Testis (tissue), 3 donors: ENCODE measurements around the gene NDUFA11. TPM values are rescaled to one million over a fixed set of nuclear protein-coding genes. Genes with fewer than 3 reads are reported as not detected.

Source experiments
- DNase-seq: peaks from one replicate; pipeline ENCODE4 v3.0.0-alpha.2; 2019
- H3K27ac ChIP-seq, 2 donors: fragments of 200-600 bp; sonication (generic); one replicate each; pipeline ENCODE4 v1.5.1; 2019
- H3K27me3 ChIP-seq: fragments of 200-600 bp; sonication (generic); one replicate; pipeline ENCODE4 v1.5.1; 2019
- H3K36me3 ChIP-seq: fragments of 200-600 bp; sonication (generic); one replicate; pipeline ENCODE4 v1.5.1; 2017; ENCODE audit warnings: low read depth; ENCODE audit errors: missing control alignments
- H3K4me1 ChIP-seq: fragments of 200-600 bp; sonication (generic); one replicate; pipeline ENCODE4 v1.5.1; 2019
- H3K4me3 ChIP-seq, 2 donors: fragments of 200-600 bp; sonication (generic); one replicate each; pipeline ENCODE4 v1.5.1; 2017 to 2019
- H3K9me3 ChIP-seq: fragments of 200-600 bp; sonication (generic); one replicate; pipeline ENCODE4 v1.5.1; 2017
- POLR2A ChIP-seq: fragments of 450-650 bp; IDR thresholded peaks from one replicate; pipeline ENCODE4 v1.6.1; 2017; ENCODE audit warnings: antibody characterized with exemption, mild to moderate bottlenecking, moderate library complexity
- WGBS, 2 donors: methylation state at CpG; one replicate each; pipeline ENCODE4 v1.1.5; 2018; 5-methylcytosine and 5-hydroxymethylcytosine counted together
- intact Hi-C: fragments of 100-400 bp; cut with DNase I; formaldehyde crosslinking; loops from one replicate; pipeline ENCODE4 v1.15.1; 2023; ENCODE audit warnings: low total_unique reads
- polyA plus RNA-seq: library from polyadenylated mRNA; stranded (reverse); fragments of 350-450 nt; fragmentation: Illumina TruSeq; extraction: RNeasy Lipid Tissue Mini Kit (QIAGEN cat#74804); gene quantifications from one replicate; pipeline ENCODE4 v1.2.3, GENCODE V29; 2014; ENCODE audit warnings: low read depth, low replicate concordance; ENCODE audit not compliant: insufficient read depth
- total RNA-seq, 2 donors: library from RNA; depleted of rRNA; stranded (reverse); fragments of >200 nt; gene quantifications; one replicate each; pipeline ENCODE4 v1.2.3, GENCODE V29; 2016
- TF ChIP-seq, protein P1 (sequence below), 3 experiments: fragments of 450-650 bp in 2 of 3; fragments of 200-600 bp in 1 of 3; sonication (generic) in 1 of 3; IDR thresholded peaks; one replicate each; pipeline ENCODE4 v1.5.1; 2016 to 2019; ENCODE audit warnings: antibody characterized with exemption in 3 of 3, mild to moderate bottlenecking in 2 of 3, moderate library complexity in 1 of 3

NDUFA11 gene
- total and polyA plus RNA-seq, 3 donors from 2014 or later = 167 to 194 (median 170) TPM

DNA sequence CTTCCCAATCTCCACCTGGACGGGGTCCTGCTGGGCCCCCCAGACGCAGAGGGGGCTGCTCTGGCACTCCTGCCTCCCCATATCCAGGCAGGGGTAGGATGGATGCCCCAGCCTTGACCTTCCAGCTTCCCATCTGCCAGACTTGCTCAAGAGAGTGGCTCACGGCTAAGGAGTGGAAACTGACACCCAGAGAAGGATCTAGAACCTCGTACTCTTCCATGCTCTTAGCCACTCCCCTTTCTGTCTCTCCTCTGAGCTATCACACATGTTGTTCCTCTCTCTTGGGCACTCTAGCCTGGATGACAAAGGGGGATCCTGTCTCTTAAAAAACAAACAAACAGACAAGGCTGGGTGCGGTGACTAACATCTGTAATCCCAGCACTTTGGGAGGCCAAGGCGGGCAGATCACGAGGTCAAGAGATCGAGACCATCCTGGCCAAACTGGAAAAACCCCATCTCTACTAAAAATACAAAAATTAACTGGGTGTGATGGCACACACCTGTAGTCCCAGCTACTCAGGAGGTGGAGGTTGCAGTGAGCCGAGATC, 21.1 kb downstream of the NDUFA11 start:
- intact Hi-C loops = no loop called here
- no peaks in the 10 kb centered on the region for H3K36me3 ChIP-seq
- H3K4me1 ChIP-seq = peaks cover 7% of the 10 kb centered on the region
- no peaks in the 10 kb centered on the region for H3K9me3 ChIP-seq
- H3K27me3 ChIP-seq = no peaks in the 10 kb centered on the region
- TF ChIP-seq, protein P1, sequence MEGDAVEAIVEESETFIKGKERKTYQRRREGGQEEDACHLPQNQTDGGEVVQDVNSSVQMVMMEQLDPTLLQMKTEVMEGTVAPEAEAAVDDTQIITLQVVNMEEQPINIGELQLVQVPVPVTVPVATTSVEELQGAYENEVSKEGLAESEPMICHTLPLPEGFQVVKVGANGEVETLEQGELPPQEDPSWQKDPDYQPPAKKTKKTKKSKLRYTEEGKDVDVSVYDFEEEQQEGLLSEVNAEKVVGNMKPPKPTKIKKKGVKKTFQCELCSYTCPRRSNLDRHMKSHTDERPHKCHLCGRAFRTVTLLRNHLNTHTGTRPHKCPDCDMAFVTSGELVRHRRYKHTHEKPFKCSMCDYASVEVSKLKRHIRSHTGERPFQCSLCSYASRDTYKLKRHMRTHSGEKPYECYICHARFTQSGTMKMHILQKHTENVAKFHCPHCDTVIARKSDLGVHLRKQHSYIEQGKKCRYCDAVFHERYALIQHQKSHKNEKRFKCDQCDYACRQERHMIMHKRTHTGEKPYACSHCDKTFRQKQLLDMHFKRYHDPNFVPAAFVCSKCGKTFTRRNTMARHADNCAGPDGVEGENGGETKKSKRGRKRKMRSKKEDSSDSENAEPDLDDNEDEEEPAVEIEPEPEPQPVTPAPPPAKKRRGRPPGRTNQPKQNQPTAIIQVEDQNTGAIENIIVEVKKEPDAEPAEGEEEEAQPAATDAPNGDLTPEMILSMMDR (IDR thresholded peaks at IDR 0.05) = no peak
- no peak for TF ChIP-seq POLR2A
- no peak for DNase-seq
- H3K27ac ChIP-seq = no peak overlapping the region
- 68 to 81% methylated on average over 8 to 9 of the region's 9 CpGs for WGBS, 2 donors
- H3K4me3 ChIP-seq = no peak overlapping the region

DNA sequence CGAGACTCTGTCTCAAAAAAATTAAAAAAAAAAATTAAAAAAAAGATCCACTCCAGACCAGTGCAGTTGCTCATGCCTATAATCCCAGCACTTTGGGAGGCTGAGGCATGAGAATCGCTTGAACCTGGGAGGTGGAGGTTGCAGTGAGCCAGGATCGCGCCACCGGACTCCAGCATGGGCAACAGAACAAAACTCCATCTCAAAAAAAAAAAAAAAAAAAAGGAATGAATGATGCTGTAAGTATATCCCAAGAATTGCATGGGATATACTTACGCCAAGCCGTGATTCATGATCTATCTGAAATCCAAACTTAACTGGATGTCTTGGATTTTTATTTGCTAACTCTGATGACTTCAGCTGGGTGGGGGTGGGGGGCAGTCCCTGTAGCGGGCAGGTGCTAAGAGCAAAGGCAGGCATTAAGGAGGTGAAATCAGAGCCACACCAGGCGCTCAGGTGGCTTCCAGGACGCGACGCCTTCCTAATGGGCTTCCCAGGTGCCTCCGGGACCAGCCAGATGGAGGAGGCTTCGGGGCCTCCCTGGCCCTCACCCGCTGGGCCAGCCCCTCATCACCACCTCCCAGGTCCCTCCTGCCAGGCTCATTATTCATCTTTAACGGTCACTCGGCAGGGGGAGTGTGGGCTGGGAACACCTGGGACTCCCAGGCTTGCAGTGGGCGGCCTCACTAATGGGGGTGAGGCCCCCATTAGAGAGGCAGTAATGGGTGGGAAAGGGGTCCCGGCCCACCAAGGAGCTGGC, 21.9 kb downstream of the NDUFA11 start:
- H3K27ac ChIP-seq = no peak overlapping the region
- DNase-seq = no peak
- H3K36me3 ChIP-seq = no peaks in the 10 kb centered on the region
- intact Hi-C loops = no loop called here
- WGBS, 2 donors = 69 to 71% methylated on average over 12 to 19 of the region's 19 CpGs
- H3K27me3 ChIP-seq = no peaks in the 10 kb centered on the region
- H3K4me1 ChIP-seq = peaks cover 7% of the 10 kb centered on the region
- H3K9me3 ChIP-seq = no peaks in the 10 kb centered on the region
- H3K4me3 ChIP-seq = no peak overlapping the region
- no peak for TF ChIP-seq POLR2A
- TF ChIP-seq, protein P1 (IDR thresholded peaks at IDR 0.05) = no peak

DNA sequence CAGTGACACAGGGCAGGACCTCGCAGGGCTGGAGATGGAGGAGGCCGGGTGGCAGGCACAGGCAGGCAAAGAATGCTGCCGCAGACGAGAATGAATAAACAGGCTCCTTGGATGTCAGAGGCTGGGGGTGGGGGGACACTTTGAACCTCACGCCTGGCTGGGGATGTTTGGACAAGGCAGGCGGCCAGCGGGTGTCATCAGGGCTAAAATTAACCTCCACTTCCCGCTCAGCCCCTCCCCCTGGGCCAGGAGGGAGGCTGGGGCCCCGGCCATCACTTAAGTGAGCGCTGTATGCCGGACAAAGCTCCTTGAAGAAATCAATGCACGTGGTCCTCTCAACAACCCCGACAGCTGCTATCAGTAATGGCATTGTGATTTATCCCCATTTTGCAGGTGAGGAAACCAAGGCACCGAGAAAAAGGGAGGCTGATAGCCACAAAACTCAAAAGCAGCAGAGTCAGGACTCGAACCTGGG, 22.9 kb downstream of the NDUFA11 start:
- H3K27ac ChIP-seq = no peak overlapping the region
- TF ChIP-seq, protein P1 (IDR thresholded peaks at IDR 0.05) = no peak
- TF ChIP-seq POLR2A = no peak
- H3K4me1 ChIP-seq = peaks cover 7% of the 10 kb centered on the region
- no peaks in the 10 kb centered on the region for H3K9me3 ChIP-seq
- intact Hi-C loops = no loop called here
- H3K27me3 ChIP-seq = no peaks in the 10 kb centered on the region
- DNase-seq = peak; percentile 51
- H3K4me3 ChIP-seq = no peak overlapping the region
- 40 to 43% methylated on average over 8 to 15 of the region's 15 CpGs for WGBS, 2 donors
- no peaks in the 10 kb centered on the region for H3K36me3 ChIP-seq

DNA sequence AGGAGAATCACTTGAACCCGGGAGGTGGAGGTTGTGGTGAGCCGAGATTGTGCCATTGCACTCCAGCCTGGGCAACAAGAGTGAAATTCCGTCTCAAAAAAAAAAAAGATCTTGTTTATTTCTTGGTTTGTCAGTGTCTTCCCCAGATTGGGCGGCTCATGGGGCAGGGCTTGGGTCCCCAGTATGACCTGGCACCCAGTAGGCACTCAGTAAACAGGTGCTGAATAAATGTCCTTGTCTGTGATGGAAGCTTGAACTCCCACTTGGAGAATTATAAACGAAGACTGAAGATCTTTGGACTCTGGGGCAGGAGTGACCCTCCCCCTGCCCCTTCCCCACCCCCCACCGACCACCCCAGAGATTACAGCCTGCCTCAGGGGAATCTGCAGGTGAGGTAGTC, 23.4 kb downstream of the NDUFA11 start:
- Histone ChIP-seq H3K4me3 (no peak overlapping the region), H3K9me3 (no peaks in the 10 kb centered on the region), H3K27me3 (no peaks in the 10 kb centered on the region), H3K4me1 (peaks cover 7% of the 10 kb centered on the region), H3K27ac (no peak overlapping the region), H3K36me3 (no peaks in the 10 kb centered on the region)
- no peak for DNase-seq
- TF ChIP-seq, protein P1 (IDR thresholded peaks at IDR 0.05) = no peak
- no peak for TF ChIP-seq POLR2A
- intact Hi-C loops = no loop called here
- 54 to 59% methylated on average over 6 of the region's 6 CpGs for WGBS, 2 donors

DNA sequence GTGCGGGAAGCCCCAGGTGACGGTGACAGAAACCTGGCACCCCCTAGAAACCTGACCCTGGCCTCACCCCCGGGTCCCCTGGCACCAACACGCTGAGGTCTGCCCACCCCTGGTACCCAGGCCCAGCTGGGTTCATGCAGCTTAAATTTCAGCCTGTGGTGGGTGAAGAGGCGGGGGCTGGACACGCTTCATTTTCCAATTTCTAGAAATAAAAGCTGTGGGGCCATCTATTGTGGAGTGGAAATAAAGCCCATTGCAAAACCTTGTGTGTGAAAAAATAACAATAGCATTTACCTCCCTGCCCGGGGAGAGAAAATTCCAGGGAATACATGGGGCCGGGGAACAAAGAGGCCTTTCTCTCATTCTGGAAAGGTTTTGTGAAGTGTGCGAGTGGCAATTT, 25.7 kb downstream of the NDUFA11 start:
- intact Hi-C loops = no loop called here
- DNase-seq = no peak
- no peak overlapping the region for H3K27ac ChIP-seq
- TF ChIP-seq POLR2A = no peak
- TF ChIP-seq, protein P1 (IDR thresholded peaks at IDR 0.05) = no peak
- no peaks in the 10 kb centered on the region for H3K9me3 ChIP-seq
- H3K4me3 ChIP-seq = no peak overlapping the region
- H3K27me3 ChIP-seq = no peaks in the 10 kb centered on the region
- WGBS, 2 donors = 77 to 80% methylated on average over 9 of the region's 9 CpGs
- H3K4me1 ChIP-seq = peaks cover 7% of the 10 kb centered on the region
- H3K36me3 ChIP-seq = no peaks in the 10 kb centered on the region
